Upper lobe of right lung (tissue), 1 donor: ENCODE results near the gene CCK. TPM values are rescaled to one million over a fixed set of nuclear protein-coding genes. Genes with fewer than 3 reads are reported as not detected.
"Not testable (repeated sequence)": the region's sequence is repeated elsewhere in the genome, so short reads cannot be mapped to it uniquely, and the experiment has no call there.

Experiments
- ATAC-seq: fragments of 200-7000 bp; cut with Tn5 transposase; one replicate; pipeline ENCODE4 v1.9.1; 2020; ENCODE audit warnings: mild to moderate bottlenecking, moderate library complexity
- DNase-seq: peaks from one replicate; pipeline ENCODE4 v3.0.0-alpha.2; 2020
- H3K27ac ChIP-seq: fragments of 200-600 bp; one replicate; pipeline ENCODE4 v1.8.0; 2022
- H3K27me3 ChIP-seq: fragments of 200-600 bp; one replicate; pipeline ENCODE4 v1.8.0; 2022; ENCODE audit warnings: mild to moderate bottlenecking
- H3K36me3 ChIP-seq: fragments of 200-600 bp; one replicate; pipeline ENCODE4 v1.8.0; 2022
- H3K4me1 ChIP-seq: fragments of 200-600 bp; one replicate; pipeline ENCODE4 v1.8.0; 2022
- H3K4me3 ChIP-seq: fragments of 200-600 bp; one replicate; pipeline ENCODE4 v1.8.0; 2022; ENCODE audit warnings: mild to moderate bottlenecking
- H3K9me3 ChIP-seq: fragments of 200-600 bp; one replicate; pipeline ENCODE4 v1.8.0; 2022
- intact Hi-C: fragments of 100-400 bp; cut with DNase I; formaldehyde crosslinking; loops from one replicate; pipeline ENCODE4 v1.11.0; 2022
- total RNA-seq: library from RNA; stranded (reverse); fragmentation: NEBNext Ultra II Directional; extraction: Animal tissue kit (Norgen Biotek cat#: 25700); gene quantifications from one replicate; pipeline ENCODE4 v1.2.1, GENCODE V29; 2021
- TF ChIP-seq, protein P1 (sequence below): fragments of 200-600 bp; IDR thresholded peaks from one replicate; pipeline ENCODE4 v1.8.0; 2022; ENCODE audit warnings: antibody characterized with exemption
- donor health status: DM: no; HTN: yes; CAD: no; lungs with severe emphysema.

The CCK gene
- total RNA-seq, 1 donor from 2014 or later, result 0.67 TPM

GRCh38 chr3:42290966-42291714, 25.2 kb upstream of the CCK start:
- ATAC-seq, result no peak
- Histone ChIP-seq H3K9me3 (no peaks in the 10 kb centered on the region), H3K36me3 (no peaks in the 10 kb centered on the region), H3K4me1 (no peaks in the 10 kb centered on the region), H3K27ac (no peak overlapping the region), H3K4me3 (no peak overlapping the region), H3K27me3 (no peaks in the 10 kb centered on the region)
- intact Hi-C loops, result no loop called here
- DNase-seq, result no peak
- TF ChIP-seq, protein P1, sequence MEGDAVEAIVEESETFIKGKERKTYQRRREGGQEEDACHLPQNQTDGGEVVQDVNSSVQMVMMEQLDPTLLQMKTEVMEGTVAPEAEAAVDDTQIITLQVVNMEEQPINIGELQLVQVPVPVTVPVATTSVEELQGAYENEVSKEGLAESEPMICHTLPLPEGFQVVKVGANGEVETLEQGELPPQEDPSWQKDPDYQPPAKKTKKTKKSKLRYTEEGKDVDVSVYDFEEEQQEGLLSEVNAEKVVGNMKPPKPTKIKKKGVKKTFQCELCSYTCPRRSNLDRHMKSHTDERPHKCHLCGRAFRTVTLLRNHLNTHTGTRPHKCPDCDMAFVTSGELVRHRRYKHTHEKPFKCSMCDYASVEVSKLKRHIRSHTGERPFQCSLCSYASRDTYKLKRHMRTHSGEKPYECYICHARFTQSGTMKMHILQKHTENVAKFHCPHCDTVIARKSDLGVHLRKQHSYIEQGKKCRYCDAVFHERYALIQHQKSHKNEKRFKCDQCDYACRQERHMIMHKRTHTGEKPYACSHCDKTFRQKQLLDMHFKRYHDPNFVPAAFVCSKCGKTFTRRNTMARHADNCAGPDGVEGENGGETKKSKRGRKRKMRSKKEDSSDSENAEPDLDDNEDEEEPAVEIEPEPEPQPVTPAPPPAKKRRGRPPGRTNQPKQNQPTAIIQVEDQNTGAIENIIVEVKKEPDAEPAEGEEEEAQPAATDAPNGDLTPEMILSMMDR, result no peak

DNA sequence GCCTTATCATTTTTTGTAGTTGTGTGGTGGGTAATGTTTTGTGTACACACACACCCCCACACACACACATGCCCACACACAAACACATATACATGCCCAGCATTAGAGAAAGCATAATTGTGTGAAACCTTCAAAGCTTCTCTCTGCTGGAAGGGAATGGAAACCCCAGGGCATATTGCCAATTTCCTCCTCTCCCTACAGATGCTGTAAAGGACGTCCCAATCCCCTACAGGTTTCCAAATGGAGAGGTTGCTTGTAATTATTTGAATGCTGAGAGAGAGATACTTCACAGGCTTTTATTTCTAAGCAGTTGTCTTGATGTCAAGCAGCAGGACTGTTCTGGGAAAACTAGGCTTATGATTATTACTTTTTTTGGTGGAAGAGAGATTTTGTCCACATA, 23.0 kb upstream of the CCK start:
- H3K27me3 ChIP-seq, result no peaks in the 10 kb centered on the region
- H3K9me3 ChIP-seq, result no peaks in the 10 kb centered on the region
- H3K4me3 ChIP-seq, result no peak overlapping the region
- no peak overlapping the region for H3K27ac ChIP-seq
- H3K4me1 ChIP-seq, result no peaks in the 10 kb centered on the region
- no peak for DNase-seq
- intact Hi-C loops, result no loop called here
- H3K36me3 ChIP-seq, result no peaks in the 10 kb centered on the region
- no peak for ATAC-seq
- TF ChIP-seq, protein P1, result no peak

DNA sequence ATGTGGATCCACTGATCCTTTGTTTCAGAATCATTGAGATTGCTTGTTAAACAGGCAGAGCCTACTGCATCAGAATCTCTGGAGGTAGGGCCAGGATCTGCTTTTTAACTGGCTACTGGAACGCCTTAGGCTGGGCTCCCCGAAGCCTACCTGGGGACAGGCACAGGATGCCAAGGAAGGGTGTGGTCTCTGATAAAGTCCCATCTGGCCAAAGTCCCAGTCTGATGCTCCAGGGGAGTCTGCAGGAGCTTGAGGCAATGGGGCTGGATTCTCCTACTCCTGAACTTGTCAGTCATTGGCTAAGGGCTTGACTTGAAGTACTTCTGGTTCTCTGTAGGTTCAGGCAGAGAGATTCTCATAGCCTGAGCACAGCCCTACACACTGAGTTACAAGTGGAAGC, 22.4 kb upstream of the CCK start:
- TF ChIP-seq, protein P1, result no peak
- ATAC-seq, result peak; percentile 42
- intact Hi-C loops, result no loop called here

GRCh38 chr3:42287423-42287822, 21.4 kb upstream of the CCK start:
- H3K27ac ChIP-seq, ATAC-seq, H3K36me3 ChIP-seq, H3K27me3 ChIP-seq, DNase-seq, H3K4me3 ChIP-seq, H3K9me3 ChIP-seq, intact Hi-C loops, H3K4me1 ChIP-seq: not testable (repeated sequence)

More for the DNA sequence above, 22.4 kb upstream of the CCK start:
- no peak overlapping the region for H3K4me3 ChIP-seq
- no peak for DNase-seq
- no peaks in the 10 kb centered on the region for H3K9me3 ChIP-seq
- no peaks in the 10 kb centered on the region for H3K4me1 ChIP-seq
- H3K27me3 ChIP-seq, result no peaks in the 10 kb centered on the region
- no peaks in the 10 kb centered on the region for H3K36me3 ChIP-seq
- no peak overlapping the region for H3K27ac ChIP-seq

DNA sequence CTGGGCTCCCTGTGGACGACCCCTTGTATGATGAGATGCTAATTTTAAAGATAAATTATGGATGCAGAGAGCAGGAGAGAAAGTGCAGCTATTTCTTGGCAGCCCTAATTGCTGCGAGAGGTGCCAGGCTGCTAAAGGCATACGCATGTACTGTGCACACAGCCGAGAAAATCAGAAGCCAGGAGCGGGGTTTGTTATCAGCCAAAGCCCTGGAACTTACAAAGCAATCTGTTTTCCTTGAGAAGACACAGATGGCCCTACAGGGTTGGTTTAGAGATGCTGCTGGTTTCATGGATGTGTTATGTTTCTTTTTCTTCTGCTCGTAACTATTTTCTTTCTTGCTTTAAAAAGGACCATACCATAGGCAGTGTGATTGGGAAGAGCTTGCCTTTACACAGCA, 11.7 kb upstream of the CCK start:
- Histone ChIP-seq H3K27me3 (no peaks in the 10 kb centered on the region), H3K27ac (no peak overlapping the region), H3K36me3 (no peaks in the 10 kb centered on the region), H3K9me3 (no peaks in the 10 kb centered on the region), H3K4me3 (no peak overlapping the region), H3K4me1 (no peaks in the 10 kb centered on the region)
- DNase-seq (no peak), ATAC-seq (no peak)
- TF ChIP-seq, protein P1, result no peak
- intact Hi-C loops, result no loop called here

- H3K4me3 ChIP-seq, result no peak overlapping the region
- intact Hi-C loops, result no loop called here
- H3K36me3 ChIP-seq, result no peaks in the 10 kb centered on the region
- no peaks in the 10 kb centered on the region for H3K9me3 ChIP-seq
- no peaks in the 10 kb centered on the region for H3K4me1 ChIP-seq
- ATAC-seq (no peak), DNase-seq (no peak)
- no peak overlapping the region for H3K27ac ChIP-seq
- TF ChIP-seq, protein P1, result no peak
- H3K27me3 ChIP-seq, result no peaks in the 10 kb centered on the region
Observed at GRCh38 chr3:42276141-42277132, 10.5 kb upstream of the CCK start.
